Endodermal cell (in vitro differentiated cells): Measurements from ENCODE around the gene CRHR2. TPM values are rescaled to one million over a fixed set of nuclear protein-coding genes. Genes with fewer than 3 reads are reported as not detected.

Source experiments
- DNase-seq: peaks from one replicate; pipeline ENCODE4 v3.0.0-alpha.2; 2017
- H3K27ac ChIP-seq: 2 replicates; pipeline ENCODE4 v1.5.1; 2013; ENCODE audit warnings: mild to moderate bottlenecking, low read depth, low read length, moderate library complexity
- H3K27me3 ChIP-seq: 2 replicates; pipeline ENCODE4 v1.6.1; 2013; ENCODE audit warnings: mild to moderate bottlenecking, low read length, moderate library complexity; ENCODE audit not compliant: insufficient read depth, control insufficient read depth, poor library complexity, severe bottlenecking
- H3K36me3 ChIP-seq: 2 replicates; pipeline ENCODE4 v1.7.0; 2013; ENCODE audit warnings: mild to moderate bottlenecking, low read length, moderate library complexity; ENCODE audit not compliant: control insufficient read depth, insufficient read depth
- H3K4me1 ChIP-seq: one replicate; pipeline ENCODE4 v1.7.0; 2013; ENCODE audit warnings: low read length; ENCODE audit not compliant: control insufficient read depth, insufficient read depth
- H3K4me3 ChIP-seq: 2 replicates; pipeline ENCODE4 v1.5.1; 2013; ENCODE audit warnings: mild to moderate bottlenecking, low read length, moderate library complexity
- H3K9ac ChIP-seq: 2 replicates; pipeline ENCODE4 v1.6.1; 2013; ENCODE audit warnings: mild to moderate bottlenecking, low read length, moderate library complexity; ENCODE audit not compliant: poor library complexity, severe bottlenecking; ENCODE audit errors: extremely low read depth
- H3K9me3 ChIP-seq: 2 replicates; pipeline ENCODE4 v1.6.1; 2013; ENCODE audit warnings: mild to moderate bottlenecking, low read length, moderate library complexity; ENCODE audit not compliant: control insufficient read depth
- H3K27ac Mint-ChIP-seq: 2 replicates; pipeline ENCODE4 v1.8.0; 2020; ENCODE audit warnings: mixed read lengths
- H3K27me3 Mint-ChIP-seq: 2 replicates; pipeline ENCODE4 v1.8.0; 2021; ENCODE audit warnings: mild to moderate bottlenecking, mixed read lengths; ENCODE audit not compliant: insufficient read depth
- H3K36me3 Mint-ChIP-seq: 2 replicates; pipeline ENCODE4 v1.8.0; 2020; ENCODE audit warnings: low read depth, mixed read lengths
- H3K4me1 Mint-ChIP-seq: 2 replicates; pipeline ENCODE4 v1.8.0; 2020; ENCODE audit warnings: mixed read lengths
- H3K4me3 Mint-ChIP-seq: 2 replicates; pipeline ENCODE4 v1.8.0; 2020; ENCODE audit warnings: mild to moderate bottlenecking, moderate library complexity, mixed read lengths
- H3K9me3 Mint-ChIP-seq: 2 replicates; pipeline ENCODE4 v1.8.0; 2020; ENCODE audit warnings: mild to moderate bottlenecking, mixed read lengths
- CTCF ChIP-seq: fragments of 200-600 bp; sonication (generic); conservative IDR thresholded peaks from 2 replicates; pipeline ENCODE4 v1.5.0; 2021; ENCODE audit warnings: antibody characterized with exemption, mild to moderate bottlenecking
- WGBS, 2 experiments: methylation state at CpG; one replicate each; pipeline versions ENCODE4 v1.1.5 to v1.1.7; 2013; ENCODE audit warnings: missing lambda C conversion rate in 2 of 2, mixed read lengths in 1 of 2; ENCODE audit not compliant: insufficient coverage in 1 of 2, insufficient read length in 1 of 2; 5-methylcytosine and 5-hydroxymethylcytosine counted together
- total RNA-seq, 2 donors: library from RNA; stranded (reverse); fragmentation: NEBNext Ultra II Directional in 1 of 2; extraction: Animal tissue kit (Norgen Biotek cat#: 25700) in 1 of 2; gene quantifications; 2 replicates in 1 of 2; 3 replicates in 1 of 2; pipeline ENCODE4 v1.2.1, GENCODE V29; 2021

CRHR2 gene
- total RNA-seq, 2 donors from 2014 or later = not detected

DNA sequence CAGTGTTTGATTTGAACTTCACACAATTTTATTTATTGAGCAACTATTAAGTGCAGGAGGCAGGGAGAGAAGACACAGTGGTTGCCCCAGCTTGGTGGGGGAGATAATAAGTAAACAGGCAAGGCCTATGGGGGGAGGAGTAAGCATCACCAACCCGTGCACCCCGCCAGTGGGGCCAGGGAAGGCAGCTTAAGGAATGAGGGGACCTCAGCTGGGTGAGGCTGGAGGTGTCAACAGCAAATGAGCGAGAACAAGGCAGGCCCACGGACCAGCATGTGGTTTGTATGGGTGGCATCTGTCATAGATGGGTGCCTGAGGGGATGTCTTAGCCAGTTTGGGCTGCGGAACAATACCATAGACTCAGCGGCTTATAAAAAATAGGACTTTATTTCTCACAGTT, 24.1 kb upstream of the CRHR2 start:
- Mint-ChIP-seq H3K27me3 (peaks cover 33% of the 10 kb centered on the region), H3K4me3 (no peak overlapping the region), H3K9me3 (no peaks in the 10 kb centered on the region), H3K4me1 (peaks cover 1% of the 10 kb centered on the region), H3K36me3 (no peaks in the 10 kb centered on the region), H3K27ac (no peak overlapping the region)
- Histone ChIP-seq H3K9me3 (no peaks in the 10 kb centered on the region), H3K4me3 (no peak overlapping the region), H3K4me1 (no peaks in the 10 kb centered on the region), H3K9ac (no peak overlapping the region), H3K27me3 (peaks cover 39% of the 10 kb centered on the region), H3K36me3 (no peaks in the 10 kb centered on the region), H3K27ac (no peak overlapping the region)
- 97 to 100% methylated on average over 6 of the region's 6 CpGs for WGBS, 2 experiments
- no peak for DNase-seq
- no peak for TF ChIP-seq CTCF

DNA sequence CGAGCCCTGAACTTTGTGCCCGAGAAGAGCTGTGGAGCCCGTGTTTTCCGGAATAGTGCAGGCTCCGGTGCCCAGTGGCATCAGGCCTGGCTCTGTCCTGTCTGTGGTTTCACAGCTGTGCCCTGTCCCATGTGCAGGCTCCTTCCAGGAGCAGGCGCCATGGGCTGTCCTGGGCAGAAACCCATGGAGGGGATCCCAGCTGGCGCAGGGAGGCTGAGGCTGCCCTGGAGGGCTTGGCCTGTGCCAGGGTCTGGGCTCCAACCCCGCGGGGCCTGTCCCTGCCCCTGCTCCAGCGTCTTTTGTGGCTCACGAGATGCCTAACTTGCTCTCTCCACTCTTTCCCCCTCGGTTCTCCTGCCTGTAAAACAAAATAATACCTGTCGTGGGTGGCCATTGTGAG, 23.3 kb upstream of the CRHR2 start:
- Mint-ChIP-seq H3K4me1 (peaks cover 8% of the 10 kb centered on the region), H3K27ac (no peak overlapping the region), H3K27me3 (peaks cover 37% of the 10 kb centered on the region), H3K9me3 (no peaks in the 10 kb centered on the region), H3K4me3 (no peak overlapping the region), H3K36me3 (no peaks in the 10 kb centered on the region)
- peaks cover 7% of the 10 kb centered on the region for H3K4me1 ChIP-seq
- H3K27ac ChIP-seq = no peak overlapping the region
- H3K27me3 ChIP-seq = peaks cover 41% of the 10 kb centered on the region
- no peaks in the 10 kb centered on the region for H3K36me3 ChIP-seq
- DNase-seq = no peak
- no peak overlapping the region for H3K9ac ChIP-seq
- 91 to 97% methylated on average over 10 to 13 of the region's 13 CpGs for WGBS, 2 experiments
- TF ChIP-seq CTCF = no peak
- no peaks in the 10 kb centered on the region for H3K9me3 ChIP-seq
- H3K4me3 ChIP-seq = no peak overlapping the region

- no peak overlapping the region for H3K27ac ChIP-seq
- Mint-ChIP-seq H3K27ac (no peak overlapping the region), H3K9me3 (no peaks in the 10 kb centered on the region), H3K4me3 (no peak overlapping the region), H3K4me1 (peaks cover 14% of the 10 kb centered on the region), H3K27me3 (peaks cover 39% of the 10 kb centered on the region), H3K36me3 (no peaks in the 10 kb centered on the region)
- 92 to 97% methylated on average over 7 to 8 of the region's 8 CpGs for WGBS, 2 experiments
- no peak overlapping the region for H3K9ac ChIP-seq
- no peak overlapping the region for H3K4me3 ChIP-seq
- no peaks in the 10 kb centered on the region for H3K9me3 ChIP-seq
- no peaks in the 10 kb centered on the region for H3K36me3 ChIP-seq
- H3K27me3 ChIP-seq = peaks cover 41% of the 10 kb centered on the region
- peaks cover 9% of the 10 kb centered on the region for H3K4me1 ChIP-seq
- no peak for TF ChIP-seq CTCF
- DNase-seq = no peak
These were observed 22.8 kb upstream of the CRHR2 start for GRCh38 chr7:30705008-30705407.
